Uterus (tissue), 2 donors: ENCODE data around the gene DIO3.

Experiments
- POLR2A ChIP-seq, 2 donors: fragments of 450-650 bp; IDR thresholded peaks; one replicate each; pipeline ENCODE4 v1.6.1; 2016; ENCODE audit warnings: antibody characterized with exemption in 2 of 2, mild to moderate bottlenecking in 1 of 2, moderate library complexity in 1 of 2
- TF ChIP-seq, protein P1 (sequence below), 4 experiments: fragments of 200-600 bp in 2 of 4; fragments of 450-650 bp in 2 of 4; sonication (generic) in 2 of 4; IDR thresholded peaks; one replicate each; pipeline ENCODE4 v1.5.1; 2016 to 2019; ENCODE audit warnings: antibody characterized with exemption in 4 of 4, mild to moderate bottlenecking in 2 of 4, moderate library complexity in 1 of 4

DNA sequence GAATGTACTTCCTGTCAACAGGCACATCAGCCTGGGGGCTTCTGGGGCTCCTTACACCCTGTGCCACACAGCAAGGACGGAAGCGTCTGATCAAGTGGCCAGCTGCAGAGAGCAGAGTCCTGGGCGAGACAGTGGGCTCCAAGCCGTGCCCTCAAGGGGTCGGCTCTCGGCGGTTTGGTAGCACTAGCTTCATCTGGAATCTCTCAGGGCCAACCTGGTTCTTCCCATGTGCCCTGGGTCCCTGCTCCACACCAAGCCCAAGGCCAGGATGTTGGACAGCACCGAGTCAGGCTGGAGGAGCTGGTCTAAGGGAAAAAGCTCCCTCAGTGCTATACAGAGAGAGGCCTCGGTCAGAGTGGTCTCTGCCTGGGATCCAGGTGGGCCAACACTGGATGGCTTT is 20.5 kb downstream of the DIO3 start:
- no peak for TF ChIP-seq POLR2A (IDR thresholded peaks at IDR 0.05)
- TF ChIP-seq, protein P1, sequence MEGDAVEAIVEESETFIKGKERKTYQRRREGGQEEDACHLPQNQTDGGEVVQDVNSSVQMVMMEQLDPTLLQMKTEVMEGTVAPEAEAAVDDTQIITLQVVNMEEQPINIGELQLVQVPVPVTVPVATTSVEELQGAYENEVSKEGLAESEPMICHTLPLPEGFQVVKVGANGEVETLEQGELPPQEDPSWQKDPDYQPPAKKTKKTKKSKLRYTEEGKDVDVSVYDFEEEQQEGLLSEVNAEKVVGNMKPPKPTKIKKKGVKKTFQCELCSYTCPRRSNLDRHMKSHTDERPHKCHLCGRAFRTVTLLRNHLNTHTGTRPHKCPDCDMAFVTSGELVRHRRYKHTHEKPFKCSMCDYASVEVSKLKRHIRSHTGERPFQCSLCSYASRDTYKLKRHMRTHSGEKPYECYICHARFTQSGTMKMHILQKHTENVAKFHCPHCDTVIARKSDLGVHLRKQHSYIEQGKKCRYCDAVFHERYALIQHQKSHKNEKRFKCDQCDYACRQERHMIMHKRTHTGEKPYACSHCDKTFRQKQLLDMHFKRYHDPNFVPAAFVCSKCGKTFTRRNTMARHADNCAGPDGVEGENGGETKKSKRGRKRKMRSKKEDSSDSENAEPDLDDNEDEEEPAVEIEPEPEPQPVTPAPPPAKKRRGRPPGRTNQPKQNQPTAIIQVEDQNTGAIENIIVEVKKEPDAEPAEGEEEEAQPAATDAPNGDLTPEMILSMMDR (IDR thresholded peaks at IDR 0.05) = no peak
